DOHH2 (cell line): ENCODE results near the gene DMTF1.
"Not testable (repeated sequence)": the region's sequence is repeated elsewhere in the genome, so short reads cannot be mapped to it uniquely, and the experiment has no call there.

Source experiments
- H3F3A ChIP-seq: fragments of 200-600 bp; sonication (generic), shearing (Covaris generic); 2 replicates; pipeline ENCODE4 v1.6.0; 2016; ENCODE audit warnings: antibody characterized with exemption, mild to moderate bottlenecking; ENCODE audit not compliant: control insufficient read depth, insufficient read depth
- H3K27ac ChIP-seq: fragments of 200-600 bp; sonication (generic); 2 replicates; pipeline ENCODE4 v1.5.1; 2014; ENCODE audit warnings: low read depth, mild to moderate bottlenecking, low read length, moderate library complexity
- H3K27me3 ChIP-seq: fragments of 200-600 bp; sonication (generic); 2 replicates; pipeline ENCODE4 v1.6.1; 2014; ENCODE audit warnings: mild to moderate bottlenecking, low read length, mixed read lengths; ENCODE audit not compliant: control insufficient read depth
- H3K36me3 ChIP-seq: fragments of 200-600 bp; sonication (generic); 2 replicates; pipeline ENCODE4 v1.6.1; 2014; ENCODE audit warnings: mild to moderate bottlenecking, low read length, moderate library complexity, mixed read lengths; ENCODE audit not compliant: control insufficient read depth
- H3K4me1 ChIP-seq: fragments of 200-600 bp; sonication (generic); 2 replicates; pipeline ENCODE4 v1.6.1; 2014; ENCODE audit warnings: mild to moderate bottlenecking, low read length, mixed read lengths; ENCODE audit not compliant: control insufficient read depth
- H3K4me2 ChIP-seq: fragments of 200-600 bp; sonication (generic); 2 replicates; pipeline ENCODE4 v1.6.0; 2014; ENCODE audit warnings: mild to moderate bottlenecking, low read length, moderate library complexity
- H3K4me3 ChIP-seq: fragments of 200-600 bp; sonication (generic); 2 replicates; pipeline ENCODE4 v1.5.1; 2014; ENCODE audit warnings: mild to moderate bottlenecking, low read length, mixed read lengths
- H3K79me2 ChIP-seq: fragments of 200-600 bp; sonication (generic); 2 replicates; pipeline ENCODE4 v1.6.1; 2014; ENCODE audit warnings: mild to moderate bottlenecking, low read length, mixed read lengths; ENCODE audit not compliant: control insufficient read depth
- H3K9me2 ChIP-seq: fragments of 200-600 bp; sonication (generic); replicated peaks from 2 replicates; pipeline ENCODE4 v1.6.1; 2014; ENCODE audit warnings: mild to moderate bottlenecking, low read length, mixed read lengths; ENCODE audit not compliant: control insufficient read depth
- H3K9me3 ChIP-seq: fragments of 200-600 bp; sonication (generic); 2 replicates; pipeline ENCODE4 v1.6.1; 2014; ENCODE audit warnings: antibody characterized with exemption, low read length, mixed read lengths; ENCODE audit not compliant: control insufficient read depth, insufficient read depth
- H4K20me1 ChIP-seq: fragments of 200-600 bp; sonication (generic); 2 replicates; pipeline ENCODE4 v1.6.0; 2014; ENCODE audit warnings: low read depth, mild to moderate bottlenecking, antibody characterized with exemption, low read length, moderate library complexity; ENCODE audit not compliant: control insufficient read depth, insufficient read depth
- EZH2phosphoT487 ChIP-seq: fragments of 200-600 bp; sonication (generic); IDR thresholded peaks from 2 replicates; pipeline ENCODE4 v1.6.1; 2017; ENCODE audit warnings: borderline replicate concordance, mild to moderate bottlenecking, antibody characterized with exemption, low read length, moderate library complexity, mixed read lengths
- TF ChIP-seq, protein P1 (sequence below): fragments of 200-600 bp; sonication (generic); IDR thresholded peaks from one replicate; pipeline ENCODE4 v1.5.1; 2014; ENCODE audit warnings: antibody characterized with exemption, mild to moderate bottlenecking, low read depth, low read length; ENCODE audit not compliant: poor library complexity, severe bottlenecking

The DMTF1 gene

DNA sequence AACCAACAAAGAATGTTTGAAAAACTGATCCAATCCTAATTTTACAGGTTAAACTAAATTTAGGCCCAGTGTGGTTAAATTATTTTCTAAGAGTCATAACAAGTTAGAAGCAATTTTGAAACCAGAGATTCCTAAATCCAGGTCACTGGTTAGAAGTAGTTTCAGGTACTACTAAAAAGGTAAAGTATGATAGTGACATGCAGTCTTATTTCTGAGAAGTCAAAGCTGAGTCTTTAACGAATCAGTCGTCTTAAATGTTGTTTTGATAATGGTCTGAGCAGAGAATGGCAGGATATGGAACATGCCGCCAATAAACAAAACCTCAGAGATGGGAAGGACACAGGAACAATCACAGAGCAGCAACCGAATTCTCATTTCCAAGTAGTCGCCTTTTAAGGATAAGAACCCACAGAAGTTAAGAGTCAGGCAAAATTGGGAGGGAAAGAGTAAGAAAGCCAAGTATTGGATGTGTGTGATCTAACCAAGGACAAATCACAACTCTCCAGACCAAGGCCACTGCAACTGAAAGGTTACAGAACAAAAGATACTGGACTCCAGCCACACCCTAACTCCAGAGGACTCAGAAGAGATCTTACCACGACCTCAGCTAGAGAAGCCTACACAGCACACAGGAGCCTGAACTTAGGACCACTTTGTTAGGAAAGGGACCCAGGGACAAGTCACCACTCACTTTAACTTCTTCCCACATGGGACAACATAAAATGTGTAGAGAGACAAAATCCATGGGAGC lies 47.6 kb downstream of the DMTF1 start:
- Histone ChIP-seq H3K9me2 (no peaks in the 10 kb centered on the region), H3K4me1 (peaks cover 64% of the 10 kb centered on the region), H3K27me3 (no peaks in the 10 kb centered on the region), H3K4me2 (peak overlapping the region; percentile 0; the same call in 1 of the 2 replicates), H3K4me3 (no peak overlapping the region), H3K9me3 (peaks cover 5% of the 10 kb centered on the region), H3F3A (peaks cover 77% of the 10 kb centered on the region), H3K27ac (no peak overlapping the region), H4K20me1 (peaks cover 38% of the 10 kb centered on the region), H3K36me3 (peaks cover 95% of the 10 kb centered on the region), H3K79me2 (peaks cover 88% of the 10 kb centered on the region)
- TF ChIP-seq, protein P1, sequence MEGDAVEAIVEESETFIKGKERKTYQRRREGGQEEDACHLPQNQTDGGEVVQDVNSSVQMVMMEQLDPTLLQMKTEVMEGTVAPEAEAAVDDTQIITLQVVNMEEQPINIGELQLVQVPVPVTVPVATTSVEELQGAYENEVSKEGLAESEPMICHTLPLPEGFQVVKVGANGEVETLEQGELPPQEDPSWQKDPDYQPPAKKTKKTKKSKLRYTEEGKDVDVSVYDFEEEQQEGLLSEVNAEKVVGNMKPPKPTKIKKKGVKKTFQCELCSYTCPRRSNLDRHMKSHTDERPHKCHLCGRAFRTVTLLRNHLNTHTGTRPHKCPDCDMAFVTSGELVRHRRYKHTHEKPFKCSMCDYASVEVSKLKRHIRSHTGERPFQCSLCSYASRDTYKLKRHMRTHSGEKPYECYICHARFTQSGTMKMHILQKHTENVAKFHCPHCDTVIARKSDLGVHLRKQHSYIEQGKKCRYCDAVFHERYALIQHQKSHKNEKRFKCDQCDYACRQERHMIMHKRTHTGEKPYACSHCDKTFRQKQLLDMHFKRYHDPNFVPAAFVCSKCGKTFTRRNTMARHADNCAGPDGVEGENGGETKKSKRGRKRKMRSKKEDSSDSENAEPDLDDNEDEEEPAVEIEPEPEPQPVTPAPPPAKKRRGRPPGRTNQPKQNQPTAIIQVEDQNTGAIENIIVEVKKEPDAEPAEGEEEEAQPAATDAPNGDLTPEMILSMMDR: no peak

DNA sequence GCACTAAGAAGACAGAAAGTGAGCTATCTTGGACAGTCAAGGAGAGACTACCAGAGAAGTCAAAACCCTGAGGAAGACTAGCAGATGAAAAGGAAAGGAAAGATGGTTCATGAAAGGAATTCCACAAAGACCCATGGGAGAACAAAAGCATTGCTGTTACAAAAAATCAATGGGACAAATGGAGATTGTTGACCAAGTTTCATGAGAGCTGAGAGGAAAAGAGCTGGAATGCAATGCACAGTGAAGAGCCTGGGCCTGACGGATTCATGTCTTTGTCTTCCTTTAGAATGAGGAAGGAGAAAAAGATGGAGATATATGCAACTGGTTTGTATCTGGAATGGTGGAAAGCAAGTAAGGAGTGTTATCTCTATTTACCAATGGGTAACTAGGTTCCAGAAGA lies 50.0 kb downstream of the DMTF1 start:
- H3K27ac ChIP-seq: peak overlapping the region; percentile 5; the same call in 1 of the 2 replicates

DNA sequence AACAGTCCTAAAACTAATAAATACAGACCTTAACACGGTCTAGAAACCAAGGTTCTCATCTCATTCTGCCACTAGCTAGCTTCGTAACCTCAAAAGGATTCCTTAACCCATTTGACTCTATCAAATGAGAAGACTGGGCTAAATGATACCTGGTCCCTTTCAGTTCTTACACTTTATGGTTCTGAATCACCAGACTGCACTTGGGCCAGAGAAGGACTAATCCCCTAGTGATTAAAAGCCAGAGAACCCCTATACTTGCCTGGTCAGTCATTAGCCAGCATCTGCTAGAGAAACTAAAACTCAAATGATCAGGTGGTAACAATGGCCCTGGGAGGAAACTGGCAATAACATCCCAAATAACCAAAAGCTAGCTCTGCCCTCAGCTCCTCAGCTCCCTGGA lies 50.5 kb downstream of the DMTF1 start:
- Histone ChIP-seq H3K9me3 (peaks cover 31% of the 10 kb centered on the region), H3K27ac (no peak overlapping the region), H3K27me3 (no peaks in the 10 kb centered on the region), H3F3A (peaks cover 57% of the 10 kb centered on the region), H3K4me1 (peaks cover 52% of the 10 kb centered on the region), H3K4me2 (no peak overlapping the region), H3K79me2 (peaks cover 100% of the 10 kb centered on the region), H4K20me1 (peaks cover 43% of the 10 kb centered on the region), H3K9me2 (no peaks in the 10 kb centered on the region), H3K36me3 (peaks cover 96% of the 10 kb centered on the region), H3K4me3 (no peak overlapping the region)
- TF ChIP-seq, protein P1: no peak
- no peak for TF ChIP-seq EZH2phosphoT487

More for the DNA sequence above, 50.0 kb downstream of the DMTF1 start:
- no peak for TF ChIP-seq EZH2phosphoT487
- TF ChIP-seq, protein P1: no peak
- H3K9me3 ChIP-seq: peaks cover 28% of the 10 kb centered on the region
- peaks cover 62% of the 10 kb centered on the region for H3F3A ChIP-seq
- H3K4me1 ChIP-seq: peaks cover 52% of the 10 kb centered on the region
- H3K79me2 ChIP-seq: peaks cover 98% of the 10 kb centered on the region
- peaks cover 96% of the 10 kb centered on the region for H3K36me3 ChIP-seq
- H4K20me1 ChIP-seq: peaks cover 43% of the 10 kb centered on the region
- H3K9me2 ChIP-seq: no peaks in the 10 kb centered on the region
- no peak overlapping the region for H3K4me3 ChIP-seq
- H3K4me2 ChIP-seq: no peak overlapping the region
- no peaks in the 10 kb centered on the region for H3K27me3 ChIP-seq

DNA sequence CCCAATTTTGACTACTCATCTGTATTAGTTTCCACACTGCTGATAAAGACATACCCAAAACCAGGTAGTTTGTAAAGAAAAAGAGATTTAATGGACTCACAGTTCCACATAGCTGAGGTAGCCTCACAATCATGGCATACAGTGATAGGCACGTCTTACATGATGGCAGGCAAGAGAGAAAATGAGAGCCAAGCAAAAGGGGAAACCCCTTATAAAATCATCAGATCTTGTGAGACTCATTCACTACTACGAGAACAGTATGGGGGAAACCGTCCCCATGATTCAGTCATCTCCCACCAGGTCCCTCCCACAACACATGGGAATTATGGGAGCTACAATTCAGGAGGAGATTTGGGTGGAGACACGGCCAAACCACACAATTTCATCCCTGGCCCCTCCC lies 51.7 kb downstream of the DMTF1 start:
- Histone ChIP-seq H4K20me1 (peaks cover 36% of the 10 kb centered on the region), H3K9me3 (peaks cover 42% of the 10 kb centered on the region), H3K79me2 (peaks cover 100% of the 10 kb centered on the region), H3F3A (peaks cover 45% of the 10 kb centered on the region), H3K36me3 (peaks cover 96% of the 10 kb centered on the region), H3K4me1 (peaks cover 44% of the 10 kb centered on the region)
- not testable (repeated sequence) for H3K4me3 ChIP-seq, H3K27ac ChIP-seq, H3K9me2 ChIP-seq, H3K27me3 ChIP-seq, H3K4me2 ChIP-seq
